ENCODE data around the gene PTH1R. TPM values are rescaled to one million over a fixed set of nuclear protein-coding genes. Genes with fewer than 3 reads are reported as not detected.

PTH1R gene
- total RNA-seq, 4 donors from 2014 or later: 1.8 to 5.4 (median 2.5) TPM

- 81 to 92% methylated on average over 2 of the region's 2 CpGs for WGBS, 2 donors
- TF ChIP-seq POLR2A (IDR thresholded peaks at IDR 0.05) (no peak), CTCF (IDR thresholded peaks at IDR 0.05) (no peak)
- no peak overlapping the region for H3K4me3 ChIP-seq (ENCODE audit: low read depth, poor library complexity, severe bottlenecking)
- no peak for DNase-seq (ENCODE audit: low spot score in 2 of 2)
- intact Hi-C loops (cut with DNase I; ENCODE audit: low total_unique reads): no loop called here
Observed at GRCh38 chr3:46952813-46953212, 75.3 kb downstream of the PTH1R start.

Other genes with a start within 250 kb of the PTH1R start
- 100 to 1,000 TPM in 2 of 4 donors, 10 to 100 TPM in 2; 86.5 to 175 (median 105) TPM for gene ALS2CL, start 184.0 kb upstream of the PTH1R start, total RNA-seq
- gene TMIE, start 176.3 kb upstream of the PTH1R start, total RNA-seq: 1 to 10 TPM in 1 of 4 donors, under 1 TPM in 3; 0.37 to 1.1 (median 0.67) TPM
- gene PRSS50, start 159.9 kb upstream of the PTH1R start, total RNA-seq: under 1 TPM in 2 of 4 donors, not detected in 2; 0.13 to 0.52 TPM
- 1 to 10 TPM in 2 of 4 donors, under 1 TPM in 1, not detected in 1; 0.59 to 1.7 (median 1.3) TPM for gene MYL3, start 14.3 kb upstream of the PTH1R start, total RNA-seq
- 100 to 1,000 TPM in 1 of 4 donors, 10 to 100 TPM in 3; 64.6 to 101 (median 82.5) TPM for gene CCDC12, start 99.0 kb downstream of the PTH1R start, total RNA-seq
- gene NBEAL2, start 101.9 kb downstream of the PTH1R start, total RNA-seq: 100 to 1,000 TPM; 176 to 519 (median 217) TPM